AG04449 (cell line): ENCODE results near the gene CCDC33.

Source experiments
- CTCF ChIA-PET: fragments of 350-600 bp; formaldehyde crosslinking; extraction: SDS; loops from one replicate; lab custom pipeline; 2021; ENCODE audit warnings: antibody characterized with exemption; lab: Yijun Ruan, JAX
- POLR2A ChIA-PET: fragments of 400-600, 350-600 bp; formaldehyde crosslinking; extraction: SDS; loops from one replicate; lab custom pipeline; 2020; ENCODE audit warnings: antibody characterized with exemption, inconsistent platforms; lab: Yijun Ruan, JAX
- DNase-seq: peaks from one replicate; pipeline ENCODE4 v3.0.0-alpha.2; 2010; ENCODE audit warnings: low read depth, low spot score
- H3K4me3 ChIP-seq: 2 replicates; pipeline ENCODE4 v1.5.1; 2011; ENCODE audit warnings: low read depth, mild to moderate bottlenecking, control low read depth, low read length
- CTCF ChIP-seq: IDR thresholded peaks from one replicate; pipeline ENCODE4 v1.5.1; 2011; ENCODE audit warnings: mild to moderate bottlenecking, moderate library complexity, low read length, control low read depth, inconsistent platforms; ENCODE audit not compliant: insufficient read depth; ENCODE audit errors: missing control alignments

Gene CCDC33

GRCh38 chr15:74374648-74375302 lies 138.6 kb downstream of the CCDC33 start:
- DNase-seq: no peak

GRCh38 chr15:74375303-74375693 lies 139.2 kb downstream of the CCDC33 start:
- H3K4me3 ChIP-seq: no peak overlapping the region
- POLR2A ChIA-PET: no interaction called here
- TF ChIP-seq CTCF: peak; percentile 83
- no peak for DNase-seq
- CTCF ChIA-PET: interaction anchor here (0.8 to 32.0 kb wide), 28 partner anchors 8 to 396 kb away, joined by 3 to 1700 read pairs (median 6); partner anchors contain the start of genes CLK3, CYP11A1, SEMA7A and UBL7

More at GRCh38 chr15:74374648-74375302, 138.6 kb downstream of the CCDC33 start:
- ChIA-PET CTCF (interaction anchor here (0.9 to 32.0 kb wide), 32 partner anchors 8 to 580 kb away, joined by 3 to 1700 read pairs (median 6); partner anchors contain the start of genes CLK3, CYP11A1, SEMA7A and UBL7), POLR2A (no interaction called here)
- peak overlapping the region; percentile 75 for H3K4me3 ChIP-seq
- TF ChIP-seq CTCF: no peak

GRCh38 chr15:74376226-74376625 lies 140.1 kb downstream of the CCDC33 start:
- ChIA-PET POLR2A (interaction anchor here (0.8 kb wide), 1 partner anchor 85 kb away, joined by 3 read pairs; the partner anchor contains the start of gene UBL7), CTCF (interaction anchor here (0.7 to 32.0 kb wide), 24 partner anchors 9 to 574 kb away, joined by 3 to 1700 read pairs (median 6); partner anchors contain the start of genes CLK3, CYP11A1, SEMA7A and UBL7)
- no peak for TF ChIP-seq CTCF
- no peak overlapping the region for H3K4me3 ChIP-seq
- no peak for DNase-seq

DNA sequence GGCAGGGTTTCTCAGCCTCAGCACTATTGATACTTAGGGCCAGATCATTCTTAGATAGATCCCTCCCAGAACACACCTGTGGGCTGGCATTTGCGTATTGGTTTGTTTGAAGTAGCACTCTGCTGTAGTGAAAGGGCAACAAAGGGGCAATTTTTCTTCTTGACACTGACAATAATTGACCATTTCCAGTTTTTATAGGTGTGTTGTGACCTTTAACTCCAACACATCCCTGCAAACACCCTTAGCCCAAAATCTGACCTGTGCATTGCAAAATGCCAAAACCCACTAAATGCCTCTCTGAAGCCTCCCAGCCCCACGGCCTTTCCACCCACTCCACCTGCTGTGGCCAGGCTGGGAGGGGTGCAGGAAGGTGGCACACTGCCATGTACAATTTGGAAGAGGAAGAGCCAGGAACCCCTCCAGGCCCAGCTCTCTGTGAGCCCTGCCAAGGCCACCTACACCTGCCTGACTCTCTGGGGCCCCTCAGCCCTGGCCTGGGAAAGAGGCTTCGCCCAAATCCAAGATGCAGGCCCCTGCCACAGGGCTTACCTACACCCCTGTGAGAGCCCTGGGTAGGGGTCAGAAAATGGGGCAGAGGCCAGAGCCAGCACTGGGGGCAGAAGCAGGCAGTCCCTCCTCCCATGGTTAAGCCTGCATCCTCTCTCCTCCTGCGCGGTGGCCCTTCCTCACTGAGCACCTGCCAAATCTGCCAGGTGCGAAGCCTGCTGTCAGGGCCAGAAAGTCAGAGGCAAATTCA lies 140.9 kb downstream of the CCDC33 start:
- H3K4me3 ChIP-seq: no peak overlapping the region
- ChIA-PET CTCF (interaction anchor here (0.8 to 32.0 kb wide), 17 partner anchors 9 to 574 kb away, joined by 3 to 1700 read pairs (median 12); partner anchors contain the start of genes CLK3, CYP11A1, SEMA7A and UBL7), POLR2A (interaction anchor here (0.5 to 0.8 kb wide), 2 partner anchors 20 to 84 kb away, joined by 3 read pairs; partner anchors contain the start of gene UBL7)
- no peak for TF ChIP-seq CTCF
- DNase-seq: no peak

DNA sequence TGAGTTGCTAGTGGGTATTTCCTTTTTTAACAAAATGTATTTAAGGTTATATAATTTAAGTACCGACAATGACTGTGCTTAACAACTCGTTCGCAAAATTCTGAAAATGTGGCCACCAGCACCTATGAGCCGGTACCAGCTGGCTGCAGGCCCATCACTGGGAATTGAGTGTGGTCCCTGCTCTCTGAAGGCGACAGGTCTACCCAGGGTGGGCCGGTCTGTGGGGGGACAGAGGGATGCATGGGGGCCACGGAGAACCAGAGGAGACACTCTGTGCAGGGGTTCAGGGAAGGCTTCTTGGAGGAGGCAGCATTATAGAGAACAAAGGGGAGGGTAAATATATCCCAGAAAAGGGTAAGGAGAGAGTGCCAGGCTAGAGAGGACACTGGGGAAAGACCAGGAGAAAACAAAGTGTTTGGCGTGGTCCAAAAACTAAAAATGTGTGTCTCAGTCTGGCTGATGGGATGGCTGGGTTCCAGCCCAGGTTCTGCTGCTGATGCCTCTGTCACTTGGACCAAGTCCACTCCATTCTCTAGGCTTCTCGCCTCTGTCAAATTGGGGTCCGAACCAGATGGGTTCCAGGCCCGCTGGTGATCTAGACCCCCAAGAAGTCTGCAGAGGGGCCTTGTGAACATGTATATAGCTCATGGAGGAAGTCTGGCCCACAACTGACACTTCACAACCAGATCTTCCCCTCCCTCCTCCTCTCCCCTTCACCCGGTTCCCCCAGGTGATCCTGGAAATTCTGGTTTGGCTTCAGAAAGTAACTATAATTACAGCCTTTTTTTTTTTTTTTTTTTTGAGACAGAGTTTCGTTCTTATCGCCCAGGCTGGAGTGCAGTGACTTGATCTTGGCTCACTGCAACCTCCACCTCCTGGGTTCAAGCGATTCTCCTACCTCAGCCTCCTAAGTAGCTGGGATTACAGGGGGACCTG lies 142.0 kb downstream of the CCDC33 start:
- POLR2A ChIA-PET: interaction anchor here (0.7 to 0.9 kb wide), 2 partner anchors 19 to 154 kb away, joined by 3 to 4 read pairs; no protein-coding TSS in a partner anchor
- H3K4me3 ChIP-seq: no peak overlapping the region
- CTCF ChIA-PET: interaction anchor here (0.7 to 32.0 kb wide), 17 partner anchors 8 to 390 kb away, joined by 3 to 1700 read pairs (median 5); partner anchors contain the start of gene SEMA7A
- no peak for DNase-seq
- no peak for TF ChIP-seq CTCF
